ENCODE results near the gene AHDC1. TPM values are rescaled to one million over a fixed set of nuclear protein-coding genes. Genes with fewer than 3 reads are reported as not detected.

The AHDC1 gene
- total RNA-seq, 2 donors from 2014 or later = 13.5 to 14.2 TPM

GRCh38 chr1:27590917-27591508 is 12.9 kb downstream of the AHDC1 start:
- ATAC-seq (no peak), DNase-seq (no peak)
- intact Hi-C loops (cut with DNase I) = no loop called here
- WGBS, 2 donors = 63 to 80% methylated on average over 4 to 5 of the region's 5 CpGs
- H3K27me3 ChIP-seq = no peaks in the 10 kb centered on the region
- H3K9me3 ChIP-seq = no peaks in the 10 kb centered on the region
- H3K4me3 ChIP-seq = no peak overlapping the region
- no peaks in the 10 kb centered on the region for H3K36me3 ChIP-seq (replicated peaks in 1 of 2; ENCODE audit: insufficient read depth in 1 of 2, low read depth in 2 of 2)
- H3K27ac ChIP-seq = peak overlapping the region in 1 of 4 donors; percentile 11
- TF ChIP-seq POLR2A (IDR thresholded peaks at IDR 0.05) (no peak), CTCF (IDR thresholded peaks at IDR 0.05) (no peak)
- peaks cover 26% of the 10 kb centered on the region for H3K4me1 ChIP-seq

GRCh38 chr1:27589841-27590426 is 14.0 kb downstream of the AHDC1 start:
- peaks cover 26% of the 10 kb centered on the region for H3K4me1 ChIP-seq
- intact Hi-C loops (cut with DNase I) = no loop called here
- DNase-seq = no peak
- H3K36me3 ChIP-seq (replicated peaks in 1 of 2; ENCODE audit: insufficient read depth in 1 of 2, low read depth in 2 of 2) = no peaks in the 10 kb centered on the region
- H3K27me3 ChIP-seq = no peaks in the 10 kb centered on the region
- H3K4me3 ChIP-seq = no peak overlapping the region
- H3K27ac ChIP-seq = no peak overlapping the region
- 49 to 80% methylated on average over 1 to 13 of the region's 13 CpGs for WGBS, 2 donors
- TF ChIP-seq CTCF (IDR thresholded peaks at IDR 0.05) = no peak
- no peak for TF ChIP-seq POLR2A (IDR thresholded peaks at IDR 0.05)
- H3K9me3 ChIP-seq = no peaks in the 10 kb centered on the region
- ATAC-seq = no peak

- intact Hi-C loops (cut with DNase I) = no loop called here
- no peak for TF ChIP-seq CTCF (IDR thresholded peaks at IDR 0.05)
- no peak for TF ChIP-seq POLR2A (IDR thresholded peaks at IDR 0.05)
- ATAC-seq (no peak), DNase-seq (no peak)
- Histone ChIP-seq H3K4me3 (no peak overlapping the region), H3K36me3 (replicated peaks in 1 of 2; ENCODE audit: insufficient read depth in 1 of 2, low read depth in 2 of 2) (no peaks in the 10 kb centered on the region), H3K27me3 (no peaks in the 10 kb centered on the region), H3K9me3 (no peaks in the 10 kb centered on the region), H3K27ac (no peak overlapping the region), H3K4me1 (peaks cover 26% of the 10 kb centered on the region)
- 72 to 76% methylated on average over 6 of the region's 6 CpGs for WGBS, 2 donors
Measured at GRCh38 chr1:27589441-27589840, 14.5 kb downstream of the AHDC1 start.

GRCh38 chr1:27588256-27589232 is 15.4 kb downstream of the AHDC1 start:
- no peaks in the 10 kb centered on the region for H3K9me3 ChIP-seq
- no peak overlapping the region for H3K27ac ChIP-seq
- no peak for TF ChIP-seq CTCF (IDR thresholded peaks at IDR 0.05)
- no peak for TF ChIP-seq POLR2A (IDR thresholded peaks at IDR 0.05)
- ATAC-seq (no peak), DNase-seq (no peak)
- peaks cover 26% of the 10 kb centered on the region for H3K4me1 ChIP-seq
- no peaks in the 10 kb centered on the region for H3K36me3 ChIP-seq (replicated peaks in 1 of 2; ENCODE audit: insufficient read depth in 1 of 2, low read depth in 2 of 2)
- no peak overlapping the region for H3K4me3 ChIP-seq
- intact Hi-C loops (cut with DNase I) = no loop called here
- H3K27me3 ChIP-seq = no peaks in the 10 kb centered on the region
- WGBS, 2 donors = 72 to 80% methylated on average over 9 to 12 of the region's 12 CpGs
